Measurements from ENCODE around the gene NDUFB11.
A peak's percentile ranks its signal among the peaks of the same experiment; 100 is the strongest.

DNA sequence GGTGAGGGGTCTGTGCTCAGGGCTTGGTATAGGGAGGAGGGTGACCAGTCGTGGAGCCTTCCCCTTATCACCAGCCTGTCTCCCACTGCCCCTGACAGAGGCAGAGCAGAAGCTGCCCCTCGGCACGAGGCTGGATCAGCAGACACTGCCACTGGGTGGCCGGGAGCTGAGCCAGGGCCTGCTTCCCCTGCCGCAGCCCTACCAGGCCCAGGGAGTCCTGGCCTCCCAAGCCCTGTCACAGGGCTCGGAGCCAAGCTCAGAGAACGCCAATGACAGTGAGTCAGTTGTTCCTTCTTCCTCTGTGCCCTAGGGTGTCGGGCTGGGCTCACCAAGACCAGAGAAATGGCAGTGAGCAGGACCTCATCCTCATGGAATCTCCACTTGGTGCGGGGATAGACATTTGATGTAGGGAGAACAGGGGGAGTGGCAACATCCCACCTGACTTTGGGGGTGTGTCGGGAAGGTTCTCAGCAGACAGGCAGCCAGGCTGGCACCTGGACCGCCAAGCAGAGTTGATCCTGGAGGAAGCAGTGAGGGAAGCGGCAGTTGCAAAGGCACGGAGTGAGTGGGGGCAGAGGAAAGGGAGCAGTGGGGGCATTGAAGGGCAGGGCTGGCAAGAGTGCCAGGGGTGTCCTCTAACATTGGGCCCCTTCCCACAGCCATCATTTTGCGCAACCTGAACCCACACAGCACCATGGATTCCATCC is 34.9 kb upstream of the NDUFB11 start:
- TF ChIP-seq, protein P1, sequence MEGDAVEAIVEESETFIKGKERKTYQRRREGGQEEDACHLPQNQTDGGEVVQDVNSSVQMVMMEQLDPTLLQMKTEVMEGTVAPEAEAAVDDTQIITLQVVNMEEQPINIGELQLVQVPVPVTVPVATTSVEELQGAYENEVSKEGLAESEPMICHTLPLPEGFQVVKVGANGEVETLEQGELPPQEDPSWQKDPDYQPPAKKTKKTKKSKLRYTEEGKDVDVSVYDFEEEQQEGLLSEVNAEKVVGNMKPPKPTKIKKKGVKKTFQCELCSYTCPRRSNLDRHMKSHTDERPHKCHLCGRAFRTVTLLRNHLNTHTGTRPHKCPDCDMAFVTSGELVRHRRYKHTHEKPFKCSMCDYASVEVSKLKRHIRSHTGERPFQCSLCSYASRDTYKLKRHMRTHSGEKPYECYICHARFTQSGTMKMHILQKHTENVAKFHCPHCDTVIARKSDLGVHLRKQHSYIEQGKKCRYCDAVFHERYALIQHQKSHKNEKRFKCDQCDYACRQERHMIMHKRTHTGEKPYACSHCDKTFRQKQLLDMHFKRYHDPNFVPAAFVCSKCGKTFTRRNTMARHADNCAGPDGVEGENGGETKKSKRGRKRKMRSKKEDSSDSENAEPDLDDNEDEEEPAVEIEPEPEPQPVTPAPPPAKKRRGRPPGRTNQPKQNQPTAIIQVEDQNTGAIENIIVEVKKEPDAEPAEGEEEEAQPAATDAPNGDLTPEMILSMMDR (conservative IDR thresholded peaks at IDR 0.05 in 1 of 2, IDR thresholded peaks at IDR 0.05 in 1 of 2; ENCODE audit: extremely low read depth in 1 of 2, insufficient read depth in 1 of 2, low read depth in 1 of 2, low read length in 2 of 2): peak in 1 of 2 donors; percentile 9
- no peak for TF ChIP-seq EZH2 (IDR thresholded peaks at IDR 0.05; ENCODE audit: borderline replicate concordance, low read length)

All from mammary epithelial cell (primary cell).